WI38 (cell line): ENCODE results near the gene PCARE.

Source experiments
- H3K4me3 ChIP-seq: 2 replicates; pipeline ENCODE4 v1.5.1; 2011; ENCODE audit warnings: low read depth, mild to moderate bottlenecking, control low read depth, low read length
- CTCF ChIP-seq: IDR thresholded peaks from 2 replicates; pipeline ENCODE4 v1.5.1; 2012; ENCODE audit warnings: low read depth, mild to moderate bottlenecking, control low read depth, low read length

Gene PCARE

GRCh38 chr2:29039718-29040480 is 34.4 kb downstream of the PCARE start:
- TF ChIP-seq CTCF, result no peak
- H3K4me3 ChIP-seq, result no peak overlapping the region

GRCh38 chr2:29035016-29035745 is 39.1 kb downstream of the PCARE start:
- no peak overlapping the region for H3K4me3 ChIP-seq
- TF ChIP-seq CTCF, result no peak

GRCh38 chr2:29033656-29034055 is 40.7 kb downstream of the PCARE start:
- no peak overlapping the region for H3K4me3 ChIP-seq

GRCh38 chr2:29033172-29033571 is 41.2 kb downstream of the PCARE start:
- TF ChIP-seq CTCF, result no peak

More at GRCh38 chr2:29033656-29034055, 40.7 kb downstream of the PCARE start:
- no peak for TF ChIP-seq CTCF

GRCh38 chr2:29032189-29032588 is 42.1 kb downstream of the PCARE start:
- TF ChIP-seq CTCF, result no peak

More at GRCh38 chr2:29033172-29033571, 41.2 kb downstream of the PCARE start:
- no peak overlapping the region for H3K4me3 ChIP-seq

GRCh38 chr2:29031046-29031445 is 43.3 kb downstream of the PCARE start:
- TF ChIP-seq CTCF, result no peak
- H3K4me3 ChIP-seq, result no peak overlapping the region

More at GRCh38 chr2:29032189-29032588, 42.1 kb downstream of the PCARE start:
- no peak overlapping the region for H3K4me3 ChIP-seq

- TF ChIP-seq CTCF, result no peak
- no peak overlapping the region for H3K4me3 ChIP-seq
Measured at GRCh38 chr2:29025711-29026110, 48.6 kb downstream of the PCARE start.
